H1 (cell line): Measurements from ENCODE around the gene DAPK1. TPM values are rescaled to one million over a fixed set of nuclear protein-coding genes. Genes with fewer than 3 reads are reported as not detected.

ENCODE experiments used
- CTCF ChIA-PET: fragments of 300-600 bp; sonication (Branson Sonifier 250); formaldehyde crosslinking; loops from one replicate; lab custom pipeline; 2021; ENCODE audit not compliant: partially characterized antibody; lab: Charles Lee
- POLR2A ChIA-PET: fragments of 300-600 bp; sonication (Branson Sonifier 250); formaldehyde crosslinking; loops from one replicate; lab custom pipeline; 2021; ENCODE audit warnings: inconsistent platforms; ENCODE audit not compliant: partially characterized antibody; lab: Charles Lee
- DNase-seq, 2 experiments: peaks; one replicate each; pipeline versions ENCODE4 v3.0.0 to v3.0.0-alpha.2; 2010 to 2022; ENCODE audit warnings: low spot score in 2 of 2, low read depth in 1 of 2, mixed read lengths in 1 of 2
- FAIRE-seq: peaks from 2 replicates; lab custom pipeline; 2011; peaks lifted over from hg19 to GRCh38; lab: Jason Lieb, UNC
- H2AFZ ChIP-seq: 2 replicates; pipeline ENCODE4 v1.8.1; 2012; ENCODE audit warnings: low read length, inconsistent platforms
- H2AK5ac ChIP-seq: 2 replicates; pipeline ENCODE4 v1.6.1; 2013; ENCODE audit warnings: low read depth, low read length
- H2BK120ac ChIP-seq: replicated peaks from 2 replicates; pipeline ENCODE3; 2013; ENCODE audit warnings: low read depth, low read length, inconsistent platforms
- H2BK12ac ChIP-seq: 2 replicates; pipeline ENCODE4 v1.6.1; 2013; ENCODE audit warnings: low read depth, low read length
- H2BK15ac ChIP-seq: 2 replicates; pipeline ENCODE4 v1.6.1; 2013; ENCODE audit warnings: low read length
- H2BK20ac ChIP-seq: 2 replicates; pipeline ENCODE4 v1.6.1; 2013; ENCODE audit warnings: low read length
- H2BK5ac ChIP-seq: 2 replicates; pipeline ENCODE4 v1.6.1; 2013; ENCODE audit warnings: low read depth, low read length
- H3K14ac ChIP-seq: 2 replicates; pipeline ENCODE4 v1.6.1; 2013; ENCODE audit warnings: inconsistent platforms; ENCODE audit not compliant: insufficient read length
- H3K18ac ChIP-seq: 2 replicates; pipeline ENCODE4 v1.6.1; 2013; ENCODE audit warnings: low read length; ENCODE audit errors: extremely low read depth
- H3K23ac ChIP-seq: 2 replicates; pipeline ENCODE4 v1.6.1; 2013; ENCODE audit warnings: inconsistent platforms; ENCODE audit not compliant: insufficient read length
- H3K23me2 ChIP-seq: 2 replicates; pipeline ENCODE4 v1.6.1; 2013; ENCODE audit warnings: low read depth, low read length
- H3K27ac ChIP-seq: 2 replicates; pipeline ENCODE4 v1.6.1; 2011; ENCODE audit warnings: low read depth, low read length, inconsistent platforms
- H3K27me3 ChIP-seq, 4 experiments: replicated peaks in 1 of 4; 1 replicate in 1 of 4; 2 replicates in 3 of 4; pipeline versions ENCODE4 v1.6.1 to v1.8.1; 2011 to 2013; ENCODE audit warnings: low read length in 3 of 4, mild to moderate bottlenecking in 3 of 4, inconsistent platforms in 2 of 4, mixed read lengths in 2 of 4, moderate library complexity in 1 of 4; ENCODE audit not compliant: control insufficient read depth in 3 of 4, insufficient read depth in 3 of 4; ENCODE audit errors: extremely low read depth in 1 of 4
- H3K36me3 ChIP-seq, 4 experiments: 2 replicates each; pipeline versions ENCODE4 v1.6.1 to v1.8.1; 2011 to 2013; ENCODE audit warnings: mild to moderate bottlenecking in 4 of 4, low read length in 3 of 4, moderate library complexity in 2 of 4, control low read depth in 1 of 4, inconsistent platforms in 1 of 4; ENCODE audit not compliant: insufficient read depth in 4 of 4, control insufficient read depth in 2 of 4
- H3K4ac ChIP-seq: replicated peaks from 2 replicates; pipeline ENCODE3; 2013; ENCODE audit warnings: low read length, low read depth, mixed read lengths, inconsistent platforms; ENCODE audit not compliant: insufficient read length
- H3K4me1 ChIP-seq, 4 experiments: replicated peaks in 1 of 4; 1 replicate in 1 of 4; 2 replicates in 3 of 4; pipeline versions ENCODE4 v1.6.1 to v1.8.1; 2011 to 2013; ENCODE audit warnings: low read length in 3 of 4, inconsistent platforms in 2 of 4, mixed read lengths in 1 of 4; ENCODE audit not compliant: insufficient read depth in 4 of 4, control insufficient read depth in 3 of 4
- H3K4me2 ChIP-seq, 2 experiments: 2 replicates each; pipeline versions ENCODE4 v1.6.1 to v1.8.1; 2011 to 2013; ENCODE audit warnings: low read depth in 2 of 2, low read length in 2 of 2, control low read depth in 1 of 2, inconsistent platforms in 1 of 2, mild to moderate bottlenecking in 1 of 2; ENCODE audit not compliant: insufficient read depth in 1 of 2
- H3K4me3 ChIP-seq, 4 experiments: fragments of 200-600, 300-600 bp in 1 of 4; sonication (generic), shearing (Covaris generic), sonication (Bioruptor Twin) in 1 of 4; 2 replicates each; pipeline versions ENCODE4 v1.5.1 to v1.8.1; 2011 to 2016; ENCODE audit warnings: low read length in 4 of 4, low read depth in 3 of 4, control low read depth in 2 of 4, inconsistent platforms in 2 of 4, mild to moderate bottlenecking in 2 of 4, mixed read lengths in 1 of 4, moderate library complexity in 1 of 4; ENCODE audit not compliant: insufficient read depth in 2 of 4; ENCODE audit errors: extremely low read depth in 1 of 4
- H3K56ac ChIP-seq: replicated peaks from 2 replicates; pipeline ENCODE3; 2013; ENCODE audit warnings: low read depth, mild to moderate bottlenecking, mixed read lengths, low read length, inconsistent platforms; ENCODE audit not compliant: insufficient read length
- H3K79me1 ChIP-seq: 2 replicates; pipeline ENCODE4 v1.6.1; 2013; ENCODE audit warnings: low read depth, low read length, control low read depth
- H3K79me2 ChIP-seq, 2 experiments: 2 replicates each; pipeline versions ENCODE4 v1.6.1 to v1.8.1; 2012 to 2013; ENCODE audit warnings: low read length in 2 of 2, mild to moderate bottlenecking in 2 of 2, inconsistent platforms in 1 of 2; ENCODE audit not compliant: insufficient read depth in 2 of 2, control insufficient read depth in 1 of 2
- H3K9ac ChIP-seq, 4 experiments: replicated peaks in 1 of 4; 1 replicate in 1 of 4; 2 replicates in 3 of 4; pipeline versions ENCODE4 v1.6.1 to v1.8.1; 2011 to 2013; ENCODE audit warnings: low read depth in 3 of 4, low read length in 3 of 4, control low read depth in 2 of 4, mild to moderate bottlenecking in 2 of 4, moderate library complexity in 2 of 4, inconsistent platforms in 1 of 4; ENCODE audit errors: extremely low read depth in 1 of 4
- H3K9me3 ChIP-seq, 2 experiments: 2 replicates each; pipeline versions ENCODE4 v1.6.1 to v1.8.1; 2012 to 2013; ENCODE audit warnings: mild to moderate bottlenecking in 2 of 2, moderate library complexity in 2 of 2, control low read depth in 1 of 2, inconsistent platforms in 1 of 2, low read depth in 1 of 2, low read length in 1 of 2, mixed read lengths in 1 of 2; ENCODE audit not compliant: insufficient read depth in 2 of 2
- H4K20me1 ChIP-seq, 2 experiments: replicated peaks in 1 of 2; 2 replicates each; pipeline versions ENCODE3 to v1.8.1; 2011 to 2013; ENCODE audit warnings: inconsistent platforms in 2 of 2, low read length in 2 of 2, mild to moderate bottlenecking in 1 of 2; ENCODE audit not compliant: insufficient read depth in 2 of 2, control insufficient read depth in 1 of 2
- H4K5ac ChIP-seq: 2 replicates; pipeline ENCODE4 v1.6.1; 2013; ENCODE audit warnings: low read length, low read depth, mixed read lengths, inconsistent platforms; ENCODE audit not compliant: insufficient read length
- H4K8ac ChIP-seq: 2 replicates; pipeline ENCODE4 v1.8.0; 2013; ENCODE audit warnings: mild to moderate bottlenecking, moderate library complexity, low read length, inconsistent platforms; ENCODE audit not compliant: insufficient read depth; ENCODE audit errors: extremely low read depth
- H4K91ac ChIP-seq: replicated peaks from 2 replicates; pipeline ENCODE3; 2013; ENCODE audit warnings: low read length, mixed read lengths, inconsistent platforms; ENCODE audit not compliant: insufficient read length
- ATF2 ChIP-seq: IDR thresholded peaks from 2 replicates; pipeline ENCODE4 v1.6.1; 2012; ENCODE audit warnings: low read length, inconsistent platforms
- CBX8 ChIP-seq: fragments of 300-800, 300-1000 bp; sonication (generic); IDR thresholded peaks from 2 replicates; pipeline ENCODE4 v1.7.1; 2016; ENCODE audit warnings: low read depth, low read length, borderline replicate concordance
- FOSL1 ChIP-seq: IDR thresholded peaks from 2 replicates; pipeline ENCODE4 v1.6.1; 2011; ENCODE audit warnings: mild to moderate bottlenecking, low read depth, low read length, moderate library complexity; ENCODE audit not compliant: insufficient read depth
- JUND ChIP-seq: IDR thresholded peaks from 2 replicates; pipeline ENCODE4 v1.6.1; 2011; ENCODE audit warnings: mild to moderate bottlenecking, improper control_type of control experiment, low read length
- KDM1A ChIP-seq: fragments of 200-600, 300-600 bp; sonication (generic); IDR thresholded peaks from 2 replicates; pipeline ENCODE4 v1.7.1; 2016; ENCODE audit warnings: mild to moderate bottlenecking, low read length, borderline replicate concordance
- POLR2AphosphoS5 ChIP-seq: IDR thresholded peaks from 2 replicates; pipeline ENCODE4 v1.6.1; 2011; ENCODE audit warnings: low read depth, low read length
- SAP30 ChIP-seq: fragments of 300-600 bp; sonication (generic); IDR thresholded peaks from 2 replicates; pipeline ENCODE4 v1.7.1; 2012; ENCODE audit warnings: low read length, moderate library complexity, mild to moderate bottlenecking, inconsistent platforms; ENCODE audit not compliant: insufficient read depth, insufficient replicate concordance
- SRF ChIP-seq: IDR thresholded peaks from 2 replicates; pipeline ENCODE4 v1.6.1; 2011; ENCODE audit warnings: mild to moderate bottlenecking, low read depth, low read length, moderate library complexity
- TAF1 ChIP-seq: IDR thresholded peaks from 2 replicates; pipeline ENCODE4 v1.6.1; 2011; ENCODE audit warnings: mild to moderate bottlenecking, low read depth, low read length
- TEAD4 ChIP-seq: IDR thresholded peaks from 2 replicates; pipeline ENCODE4 v1.6.1; 2012; ENCODE audit warnings: low read depth, low read length, inconsistent platforms, mixed read lengths
- WGBS, 2 experiments: shearing (Covaris generic) in 1 of 2; methylation state at CpG; one replicate each; pipeline versions ENCODE4 v1.1.6 to v1.1.7; 2013 to 2015; ENCODE audit warnings: low lambda C conversion rate in 2 of 2, mixed read lengths in 2 of 2, inconsistent platforms in 1 of 2, low coverage in 1 of 2, missing lambda C conversion rate in 1 of 2; ENCODE audit not compliant: insufficient replicate concordance in 2 of 2, insufficient coverage in 1 of 2, insufficient read length in 1 of 2; ENCODE audit errors: extremely low coverage in 1 of 2, missing lambda C conversion rate in 1 of 2; 5-methylcytosine and 5-hydroxymethylcytosine counted together
- polyA plus RNA-seq, 7 experiments: library from polyadenylated mRNA; depleted of rRNA in 3 of 7; stranded (reverse) in 5 of 7; unstranded in 2 of 7; fragments of >200 nt in 5 of 7; fragments of 200-250 nt in 2 of 7; gene quantifications; 1 replicate in 5 of 7; 2 replicates in 1 of 7; 4 replicates in 1 of 7; pipeline versions ENCODE4 v1.2.1 to v1.2.3, GENCODE V29; 2011 to 2013; ENCODE audit warnings: missing spikeins in 2 of 7, mixed read lengths in 2 of 7
- total RNA-seq: library from RNA; stranded (reverse); fragmentation: NEBNext Ultra II Directional; extraction: Animal tissue kit (Norgen Biotek cat#: 25700); gene quantifications from 2 replicates; pipeline ENCODE4 v1.2.1, GENCODE V29; 2021

DAPK1 gene
- total and polyA plus RNA-seq, 2 of the 8 experiments (the other 6 are each of a cell fraction or from before 2014, with no cell fraction given), result 62.4 to 131 TPM

- Histone ChIP-seq H3K56ac (no peak overlapping the region), H4K20me1 (peaks cover 4 to 12% of the 10 kb centered on the region in 2 experiments), H4K91ac (no peak overlapping the region), H3K9me3 (no peaks in the 10 kb centered on the region), H3K23ac (no peak overlapping the region), H3K23me2 (no peaks in the 10 kb centered on the region), H3K4me1 (peaks cover 0 to 3% (median 0%) of the 10 kb centered on the region in 4 experiments; a peak in 1 of 7 replicates), H4K5ac (no peak overlapping the region), H4K8ac (no peak overlapping the region), H2BK15ac (no peak overlapping the region), H2AFZ (no peak overlapping the region), H3K4me2 (no peak overlapping the region), H3K4ac (no peak overlapping the region), H3K27me3 (no peaks in the 10 kb centered on the region), H2BK20ac (no peak overlapping the region), H3K4me3 (no peak overlapping the region), H3K79me2 (peaks cover 0 to 75% of the 10 kb centered on the region in 2 experiments; a peak in 3 of 4 replicates), H2BK5ac (no peak overlapping the region), H3K79me1 (peaks cover 10% of the 10 kb centered on the region), H3K18ac (no peak overlapping the region), H2BK12ac (no peak overlapping the region), H3K14ac (no peak overlapping the region), H3K9ac (no peak overlapping the region), H2BK120ac (no peak overlapping the region), H3K36me3 (no peaks in the 10 kb centered on the region), H3K27ac (no peak overlapping the region), H2AK5ac (no peak overlapping the region)
- FAIRE-seq (no peak), DNase-seq (no peak)
- CTCF ChIA-PET, result interaction anchor here (1.2 to 1.5 kb wide), 2 partner anchors 9 to 31 kb away, joined by 3 read pairs; no protein-coding TSS in a partner anchor
- 95% methylated on average over 7 of the region's 7 CpGs; no CpG with 5 or more reads in 1 of the 2 experiments for WGBS, 2 experiments
- POLR2A ChIA-PET, result interaction anchor here (1.8 kb wide), 1 partner anchor 32 kb away, joined by 3 read pairs; no protein-coding TSS in a partner anchor
- TF ChIP-seq TEAD4, result no peak
- no peak for TF ChIP-seq FOSL1
- no peak for TF ChIP-seq SAP30
- no peak for TF ChIP-seq JUND
- TF ChIP-seq SRF, result no peak
- no peak for TF ChIP-seq ATF2
- no peak for TF ChIP-seq CBX8
- no peak for TF ChIP-seq KDM1A
- no peak for TF ChIP-seq TAF1
- TF ChIP-seq POLR2AphosphoS5, result no peak
Observed at GRCh38 chr9:87577746-87578145, 80.1 kb downstream of the DAPK1 start.
